Measurements from ENCODE around the gene ANAPC1. TPM values are rescaled to one million over a fixed set of nuclear protein-coding genes. Genes with fewer than 3 reads are reported as not detected.
A peak's percentile ranks its signal among the peaks of the same experiment; 100 is the strongest.
"Not testable (repeated sequence)": the region's sequence is repeated elsewhere in the genome, so short reads cannot be mapped to it uniquely, and the experiment has no call there.

ANAPC1 gene
- total and polyA plus RNA-seq, 9 donors: 15.9 to 24.0 (median 18.2) TPM

GRCh38 chr2:111905475-111905869 lies 21.5 kb upstream of the ANAPC1 start:
- H3K27ac ChIP-seq (ENCODE audit: low read length); H3K9me3 ChIP-seq (replicated peaks; ENCODE audit: control insufficient read depth, low read depth, low read length); DNase-seq; H3K4me1 ChIP-seq (ENCODE audit: control insufficient read depth, insufficient read depth, low read length); H3K36me3 ChIP-seq (ENCODE audit: control insufficient read depth, insufficient read depth, low read length); H3K27me3 ChIP-seq (ENCODE audit: control insufficient read depth, insufficient read depth, low read length); H3K4me3 ChIP-seq (ENCODE audit: low read length): not testable (repeated sequence)
- 82% methylated on average over 3 of the region's 9 CpGs for WGBS (ENCODE audit: insufficient coverage)

- H3K4me3 ChIP-seq (ENCODE audit: low read length): no peak overlapping the region
- H3K27me3 ChIP-seq (ENCODE audit: control insufficient read depth, insufficient read depth, low read length): no peaks in the 10 kb centered on the region
- no peak overlapping the region for H3K27ac ChIP-seq (ENCODE audit: low read length)
- no peaks in the 10 kb centered on the region for H3K36me3 ChIP-seq (ENCODE audit: control insufficient read depth, insufficient read depth, low read length)
- WGBS (ENCODE audit: insufficient coverage): 94% methylated on average over 7 of the region's 10 CpGs
- no peaks in the 10 kb centered on the region for H3K9me3 ChIP-seq (replicated peaks; ENCODE audit: control insufficient read depth, low read depth, low read length)
- no peak for DNase-seq
- H3K4me1 ChIP-seq (ENCODE audit: control insufficient read depth, insufficient read depth, low read length): peaks cover 5% of the 10 kb centered on the region
These were observed 20.9 kb upstream of the ANAPC1 start for GRCh38 chr2:111904726-111905474.

GRCh38 chr2:111903930-111904439 lies 20.0 kb upstream of the ANAPC1 start:
- Histone ChIP-seq H3K4me1 (ENCODE audit: control insufficient read depth, insufficient read depth, low read length) (peaks cover 12% of the 10 kb centered on the region), H3K36me3 (ENCODE audit: control insufficient read depth, insufficient read depth, low read length) (no peaks in the 10 kb centered on the region), H3K27me3 (ENCODE audit: control insufficient read depth, insufficient read depth, low read length) (peaks cover 8% of the 10 kb centered on the region), H3K4me3 (ENCODE audit: low read length) (no peak overlapping the region), H3K27ac (ENCODE audit: low read length) (no peak overlapping the region), H3K9me3 (replicated peaks; ENCODE audit: control insufficient read depth, low read depth, low read length) (no peaks in the 10 kb centered on the region)
- no peak for DNase-seq
- WGBS (ENCODE audit: insufficient coverage): no CpG with 5 or more reads among the region's 5 CpGs

- DNase-seq: no peak
- H3K27ac ChIP-seq (ENCODE audit: low read length): no peak overlapping the region
- H3K9me3 ChIP-seq (replicated peaks; ENCODE audit: control insufficient read depth, low read depth, low read length): no peaks in the 10 kb centered on the region
- no CpG with 5 or more reads among the region's 3 CpGs for WGBS (ENCODE audit: insufficient coverage)
- H3K27me3 ChIP-seq (ENCODE audit: control insufficient read depth, insufficient read depth, low read length): peaks cover 12% of the 10 kb centered on the region
- H3K4me1 ChIP-seq (ENCODE audit: control insufficient read depth, insufficient read depth, low read length): peaks cover 17% of the 10 kb centered on the region
- H3K4me3 ChIP-seq (ENCODE audit: low read length): no peak overlapping the region
- H3K36me3 ChIP-seq (ENCODE audit: control insufficient read depth, insufficient read depth, low read length): no peaks in the 10 kb centered on the region
These were observed 19.5 kb upstream of the ANAPC1 start for GRCh38 chr2:111903516-111903915.

GRCh38 chr2:111900859-111901258 lies 16.9 kb upstream of the ANAPC1 start:
- Histone ChIP-seq H3K36me3 (ENCODE audit: control insufficient read depth, insufficient read depth, low read length) (no peaks in the 10 kb centered on the region), H3K27me3 (ENCODE audit: control insufficient read depth, insufficient read depth, low read length) (peaks cover 13% of the 10 kb centered on the region), H3K9me3 (replicated peaks; ENCODE audit: control insufficient read depth, low read depth, low read length) (no peaks in the 10 kb centered on the region), H3K4me1 (ENCODE audit: control insufficient read depth, insufficient read depth, low read length) (peaks cover 30% of the 10 kb centered on the region), H3K4me3 (ENCODE audit: low read length) (no peak overlapping the region), H3K27ac (ENCODE audit: low read length) (no peak overlapping the region)
- DNase-seq: peak; percentile 67
- 20% methylated on average over 1 of the region's 3 CpGs for WGBS (ENCODE audit: insufficient coverage)

- peak overlapping the region; percentile 82 for H3K4me3 ChIP-seq (ENCODE audit: low read length)
- H3K4me1 ChIP-seq (ENCODE audit: control insufficient read depth, insufficient read depth, low read length): peaks cover 27% of the 10 kb centered on the region
- peak overlapping the region; percentile 65 for H3K27ac ChIP-seq (ENCODE audit: low read length)
- peaks cover 13% of the 10 kb centered on the region for H3K27me3 ChIP-seq (ENCODE audit: control insufficient read depth, insufficient read depth, low read length)
- no peaks in the 10 kb centered on the region for H3K36me3 ChIP-seq (ENCODE audit: control insufficient read depth, insufficient read depth, low read length)
- DNase-seq: peak; percentile 60
- WGBS (ENCODE audit: insufficient coverage): under 1% methylated on average over 54 of the region's 70 CpGs
- no peaks in the 10 kb centered on the region for H3K9me3 ChIP-seq (replicated peaks; ENCODE audit: control insufficient read depth, low read depth, low read length)
These were observed 14.9 kb upstream of the ANAPC1 start for GRCh38 chr2:111898703-111899514.

- H3K36me3 ChIP-seq (ENCODE audit: control insufficient read depth, insufficient read depth, low read length): no peaks in the 10 kb centered on the region
- peak within 1 kb of the TSS; percentile 91 for H3K27ac ChIP-seq (ENCODE audit: low read length)
- peaks cover 27% of the 10 kb centered on the region for H3K4me1 ChIP-seq (ENCODE audit: control insufficient read depth, insufficient read depth, low read length)
- peak; percentile 96 for DNase-seq
- peaks cover 13% of the 10 kb centered on the region for H3K27me3 ChIP-seq (ENCODE audit: control insufficient read depth, insufficient read depth, low read length)
- no peaks in the 10 kb centered on the region for H3K9me3 ChIP-seq (replicated peaks; ENCODE audit: control insufficient read depth, low read depth, low read length)
- WGBS (ENCODE audit: insufficient coverage): under 1% methylated on average over 52 of the region's 71 CpGs
- H3K4me3 ChIP-seq (ENCODE audit: low read length): peak within 1 kb of the TSS; percentile 86
These were observed 14.1 kb upstream of the ANAPC1 start, which contains the start of gene MERTK for GRCh38 chr2:111897924-111898702. Gene MERTK, plus strand, starts transcription at chr2:111898607. Its CDS starts 129 bp downstream, at chr2:111898736.

GRCh38 chr2:111897630-111897923 lies 13.6 kb upstream of the ANAPC1 start:
- Histone ChIP-seq H3K27ac (ENCODE audit: low read length) (peak overlapping the region; percentile 91), H3K4me3 (ENCODE audit: low read length) (peak overlapping the region; percentile 86), H3K9me3 (replicated peaks; ENCODE audit: control insufficient read depth, low read depth, low read length) (no peaks in the 10 kb centered on the region), H3K36me3 (ENCODE audit: control insufficient read depth, insufficient read depth, low read length) (no peaks in the 10 kb centered on the region), H3K4me1 (ENCODE audit: control insufficient read depth, insufficient read depth, low read length) (peaks cover 27% of the 10 kb centered on the region), H3K27me3 (ENCODE audit: control insufficient read depth, insufficient read depth, low read length) (peaks cover 13% of the 10 kb centered on the region)
- WGBS (ENCODE audit: insufficient coverage): 5% methylated on average over 5 of the region's 7 CpGs
- DNase-seq: no peak

GRCh38 chr2:111896576-111896975 lies 12.6 kb upstream of the ANAPC1 start:
- Histone ChIP-seq H3K36me3 (ENCODE audit: control insufficient read depth, insufficient read depth, low read length) (no peaks in the 10 kb centered on the region), H3K9me3 (replicated peaks; ENCODE audit: control insufficient read depth, low read depth, low read length) (no peaks in the 10 kb centered on the region), H3K4me1 (ENCODE audit: control insufficient read depth, insufficient read depth, low read length) (peaks cover 25% of the 10 kb centered on the region), H3K27ac (ENCODE audit: low read length) (no peak overlapping the region), H3K27me3 (ENCODE audit: control insufficient read depth, insufficient read depth, low read length) (peaks cover 13% of the 10 kb centered on the region), H3K4me3 (ENCODE audit: low read length) (no peak overlapping the region)
- WGBS (ENCODE audit: insufficient coverage): 85% methylated on average over 4 of the region's 6 CpGs
- no peak for DNase-seq

GRCh38 chr2:111896024-111896423 lies 12.0 kb upstream of the ANAPC1 start:
- Histone ChIP-seq H3K27me3 (ENCODE audit: control insufficient read depth, insufficient read depth, low read length) (peaks cover 13% of the 10 kb centered on the region), H3K36me3 (ENCODE audit: control insufficient read depth, insufficient read depth, low read length) (no peaks in the 10 kb centered on the region), H3K9me3 (replicated peaks; ENCODE audit: control insufficient read depth, low read depth, low read length) (no peaks in the 10 kb centered on the region), H3K27ac (ENCODE audit: low read length) (no peak overlapping the region), H3K4me3 (ENCODE audit: low read length) (no peak overlapping the region), H3K4me1 (ENCODE audit: control insufficient read depth, insufficient read depth, low read length) (peaks cover 25% of the 10 kb centered on the region)
- no peak for DNase-seq
- 46% methylated on average over 2 of the region's 3 CpGs for WGBS (ENCODE audit: insufficient coverage)
